GM12872 (cell line): ENCODE results near the gene WDR17.

Source experiments
- TF ChIP-seq, protein P1 (sequence below): IDR thresholded peaks from 3 replicates; pipeline ENCODE4 v1.5.1; 2011; ENCODE audit warnings: low read depth, mild to moderate bottlenecking, low read length, moderate library complexity; ENCODE audit not compliant: insufficient read depth

WDR17 gene

DNA sequence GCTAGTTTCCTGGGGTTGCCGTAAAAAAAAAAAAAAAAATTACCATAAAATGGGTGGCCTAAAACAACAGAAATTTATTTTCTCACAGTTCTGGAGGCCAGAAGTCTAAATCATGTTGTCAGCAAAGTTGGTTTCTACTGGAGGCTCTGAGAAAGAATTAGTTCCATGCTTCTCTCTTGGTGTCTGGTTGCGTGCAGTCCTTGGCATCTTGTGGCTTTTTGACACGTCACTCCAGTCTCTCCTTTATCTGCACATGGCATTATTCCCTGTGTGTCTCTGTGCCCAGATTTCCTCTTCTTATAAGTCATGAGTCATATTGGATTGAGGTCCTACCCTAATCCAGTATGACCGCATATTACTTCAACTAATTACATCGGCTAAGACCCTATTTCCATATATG, 91.0 kb downstream of the WDR17 start:
- TF ChIP-seq, protein P1, sequence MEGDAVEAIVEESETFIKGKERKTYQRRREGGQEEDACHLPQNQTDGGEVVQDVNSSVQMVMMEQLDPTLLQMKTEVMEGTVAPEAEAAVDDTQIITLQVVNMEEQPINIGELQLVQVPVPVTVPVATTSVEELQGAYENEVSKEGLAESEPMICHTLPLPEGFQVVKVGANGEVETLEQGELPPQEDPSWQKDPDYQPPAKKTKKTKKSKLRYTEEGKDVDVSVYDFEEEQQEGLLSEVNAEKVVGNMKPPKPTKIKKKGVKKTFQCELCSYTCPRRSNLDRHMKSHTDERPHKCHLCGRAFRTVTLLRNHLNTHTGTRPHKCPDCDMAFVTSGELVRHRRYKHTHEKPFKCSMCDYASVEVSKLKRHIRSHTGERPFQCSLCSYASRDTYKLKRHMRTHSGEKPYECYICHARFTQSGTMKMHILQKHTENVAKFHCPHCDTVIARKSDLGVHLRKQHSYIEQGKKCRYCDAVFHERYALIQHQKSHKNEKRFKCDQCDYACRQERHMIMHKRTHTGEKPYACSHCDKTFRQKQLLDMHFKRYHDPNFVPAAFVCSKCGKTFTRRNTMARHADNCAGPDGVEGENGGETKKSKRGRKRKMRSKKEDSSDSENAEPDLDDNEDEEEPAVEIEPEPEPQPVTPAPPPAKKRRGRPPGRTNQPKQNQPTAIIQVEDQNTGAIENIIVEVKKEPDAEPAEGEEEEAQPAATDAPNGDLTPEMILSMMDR, result no peak

GRCh38 chr4:176163041-176163440, 97.4 kb downstream of the WDR17 start:
- TF ChIP-seq, protein P1, result no peak

DNA sequence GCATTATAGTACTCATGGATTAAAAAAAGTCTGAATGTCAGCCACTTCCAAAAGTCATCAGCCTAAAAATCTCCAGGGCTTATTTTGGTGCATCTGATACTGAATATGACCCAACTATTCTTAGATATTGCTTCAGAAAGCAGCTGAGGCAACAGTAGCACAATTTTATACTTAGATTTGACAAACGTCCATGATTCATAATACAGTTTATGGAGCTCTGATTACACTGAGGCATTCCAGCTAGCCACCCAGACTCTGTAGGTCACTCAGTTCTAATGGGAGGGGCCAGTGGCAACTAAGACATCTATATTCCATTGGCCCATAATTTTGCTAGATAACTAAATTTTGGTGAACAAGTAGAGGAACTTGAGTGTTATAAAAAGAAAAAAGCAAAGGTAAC, 119.4 kb downstream of the WDR17 start:
- TF ChIP-seq, protein P1, result no peak

DNA sequence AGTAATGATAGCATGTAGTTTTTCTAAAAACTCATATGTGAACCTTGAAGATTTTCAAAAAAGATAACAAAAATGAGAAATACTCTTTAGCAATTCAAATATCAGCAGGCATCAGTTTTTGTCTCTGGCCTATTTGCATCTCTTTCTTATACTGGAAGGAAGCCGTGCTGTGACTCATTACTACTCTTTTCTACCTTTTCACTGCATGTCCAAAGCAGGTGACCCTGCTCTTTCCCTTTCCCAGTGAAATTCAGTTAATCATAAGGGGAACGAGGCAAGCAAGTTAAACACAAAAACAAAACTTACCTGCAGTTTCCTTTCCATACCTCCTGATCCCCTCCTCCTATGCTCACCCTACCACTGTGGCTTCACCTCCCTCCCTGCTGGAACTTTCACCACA, 120.4 kb downstream of the WDR17 start:
- TF ChIP-seq, protein P1, result no peak

- TF ChIP-seq, protein P1, result no peak
These were observed 121.2 kb downstream of the WDR17 start for GRCh38 chr4:176186671-176187395.

DNA sequence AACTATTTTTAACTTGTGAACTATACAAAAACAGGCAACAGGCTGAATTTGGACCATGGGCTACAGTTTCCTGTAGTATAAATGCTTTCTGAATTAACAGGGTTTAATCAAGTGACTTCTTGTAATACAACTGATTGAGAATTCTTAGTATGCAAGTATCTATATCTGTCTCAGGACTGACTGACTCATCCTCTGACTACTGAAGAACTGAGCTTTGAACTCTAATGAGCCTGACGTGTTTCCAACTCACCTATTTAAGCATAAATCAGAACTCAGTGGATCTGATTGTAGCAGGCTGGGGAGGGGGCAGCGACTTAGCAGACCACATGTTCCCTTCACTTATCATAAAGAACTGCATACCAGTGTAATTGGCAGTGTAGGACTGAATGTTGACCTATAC, 122.0 kb downstream of the WDR17 start:
- TF ChIP-seq, protein P1, result no peak

DNA sequence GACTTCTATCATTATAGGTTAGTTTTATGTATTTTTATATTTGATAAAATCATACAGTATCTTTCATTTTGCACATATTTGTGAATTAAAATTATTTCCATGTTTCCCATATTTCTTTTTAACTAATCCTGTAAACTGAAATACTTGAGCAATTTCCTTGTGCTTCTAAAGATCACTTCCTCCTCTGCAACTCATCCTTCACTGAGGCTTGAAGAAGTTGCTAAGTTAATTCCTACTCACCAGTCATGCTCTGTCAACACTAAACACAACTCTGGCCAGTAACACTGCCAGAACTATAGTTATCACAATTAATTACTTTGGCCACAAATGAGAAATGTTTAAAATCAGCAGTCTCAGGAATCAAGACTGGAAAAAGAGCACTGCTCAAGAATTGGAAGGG, 123.0 kb downstream of the WDR17 start:
- TF ChIP-seq, protein P1, result no peak
